Ishikawa (cell line): ENCODE measurements around the gene G3BP2.

Experiments used
- FOXM1 ChIP-seq: IDR thresholded peaks from 2 replicates; pipeline ENCODE4 v1.6.1; 2012; ENCODE audit warnings: low read depth, borderline replicate concordance
- MAX ChIP-seq: IDR thresholded peaks from 2 replicates; pipeline ENCODE4 v1.6.1; 2012
- YY1 ChIP-seq: IDR thresholded peaks from 2 replicates; pipeline ENCODE4 v1.6.1; 2012; ENCODE audit warnings: low read depth
- TF ChIP-seq, protein P1 (sequence below): IDR thresholded peaks from 2 replicates; pipeline ENCODE4 v1.6.1; 2012; ENCODE audit warnings: low read depth, mild to moderate bottlenecking
- TF ChIP-seq, protein P2 (sequence below): IDR thresholded peaks from 2 replicates; pipeline ENCODE4 v1.6.1; 2012

DNA sequence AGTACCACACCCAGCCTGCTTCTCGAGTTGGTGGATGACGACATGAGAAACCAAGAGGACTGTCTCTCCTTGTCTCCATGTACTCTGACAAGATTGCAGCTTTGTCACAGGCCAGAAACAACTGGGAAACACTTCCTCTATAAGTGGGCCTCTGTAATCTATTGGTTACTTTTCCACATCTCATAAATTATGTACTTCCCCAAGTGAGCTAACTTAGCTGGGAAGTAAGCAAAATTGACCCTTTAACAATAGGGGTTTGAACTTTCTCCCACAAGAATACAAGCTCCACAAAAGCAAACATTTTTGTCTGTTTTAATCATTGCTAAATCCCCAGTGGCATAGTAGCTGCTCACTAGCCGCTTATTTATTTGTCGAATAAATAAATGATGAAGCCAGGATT is 37.0 kb upstream of the G3BP2 start:
- no peak for TF ChIP-seq YY1
- TF ChIP-seq FOXM1, result no peak
- TF ChIP-seq, protein P1, sequence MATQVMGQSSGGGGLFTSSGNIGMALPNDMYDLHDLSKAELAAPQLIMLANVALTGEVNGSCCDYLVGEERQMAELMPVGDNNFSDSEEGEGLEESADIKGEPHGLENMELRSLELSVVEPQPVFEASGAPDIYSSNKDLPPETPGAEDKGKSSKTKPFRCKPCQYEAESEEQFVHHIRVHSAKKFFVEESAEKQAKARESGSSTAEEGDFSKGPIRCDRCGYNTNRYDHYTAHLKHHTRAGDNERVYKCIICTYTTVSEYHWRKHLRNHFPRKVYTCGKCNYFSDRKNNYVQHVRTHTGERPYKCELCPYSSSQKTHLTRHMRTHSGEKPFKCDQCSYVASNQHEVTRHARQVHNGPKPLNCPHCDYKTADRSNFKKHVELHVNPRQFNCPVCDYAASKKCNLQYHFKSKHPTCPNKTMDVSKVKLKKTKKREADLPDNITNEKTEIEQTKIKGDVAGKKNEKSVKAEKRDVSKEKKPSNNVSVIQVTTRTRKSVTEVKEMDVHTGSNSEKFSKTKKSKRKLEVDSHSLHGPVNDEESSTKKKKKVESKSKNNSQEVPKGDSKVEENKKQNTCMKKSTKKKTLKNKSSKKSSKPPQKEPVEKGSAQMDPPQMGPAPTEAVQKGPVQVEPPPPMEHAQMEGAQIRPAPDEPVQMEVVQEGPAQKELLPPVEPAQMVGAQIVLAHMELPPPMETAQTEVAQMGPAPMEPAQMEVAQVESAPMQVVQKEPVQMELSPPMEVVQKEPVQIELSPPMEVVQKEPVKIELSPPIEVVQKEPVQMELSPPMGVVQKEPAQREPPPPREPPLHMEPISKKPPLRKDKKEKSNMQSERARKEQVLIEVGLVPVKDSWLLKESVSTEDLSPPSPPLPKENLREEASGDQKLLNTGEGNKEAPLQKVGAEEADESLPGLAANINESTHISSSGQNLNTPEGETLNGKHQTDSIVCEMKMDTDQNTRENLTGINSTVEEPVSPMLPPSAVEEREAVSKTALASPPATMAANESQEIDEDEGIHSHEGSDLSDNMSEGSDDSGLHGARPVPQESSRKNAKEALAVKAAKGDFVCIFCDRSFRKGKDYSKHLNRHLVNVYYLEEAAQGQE, result no peak
- no peak for TF ChIP-seq MAX
- TF ChIP-seq, protein P2, sequence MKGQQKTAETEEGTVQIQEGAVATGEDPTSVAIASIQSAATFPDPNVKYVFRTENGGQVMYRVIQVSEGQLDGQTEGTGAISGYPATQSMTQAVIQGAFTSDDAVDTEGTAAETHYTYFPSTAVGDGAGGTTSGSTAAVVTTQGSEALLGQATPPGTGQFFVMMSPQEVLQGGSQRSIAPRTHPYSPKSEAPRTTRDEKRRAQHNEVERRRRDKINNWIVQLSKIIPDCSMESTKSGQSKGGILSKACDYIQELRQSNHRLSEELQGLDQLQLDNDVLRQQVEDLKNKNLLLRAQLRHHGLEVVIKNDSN, result no peak
